ENCODE measurements around the gene SDR42E2.

SDR42E2 gene

GRCh38 chr16:22174642-22175041, 12.3 kb downstream of the SDR42E2 start:
- TF ChIP-seq REST (IDR thresholded peaks at IDR 0.05; ENCODE audit: insufficient read depth in 1 of 2, low read depth in 2 of 2, low read length in 2 of 2) (no peak), SIN3A (IDR thresholded peaks at IDR 0.05; ENCODE audit: borderline replicate concordance, insufficient read depth, low read length) (no peak), FOXP2 (optimal IDR thresholded peaks at IDR 0.05; ENCODE audit: borderline replicate concordance, extremely low read depth, extremely low read length, insufficient read depth) (no peak), TAF1 (IDR thresholded peaks at IDR 0.05; ENCODE audit: borderline replicate concordance, insufficient read depth, low read length) (no peak), POLR2AphosphoS5 (IDR thresholded peaks at IDR 0.05; ENCODE audit: low read depth, low read length) (no peak)

- TF ChIP-seq TAF1 (IDR thresholded peaks at IDR 0.05; ENCODE audit: borderline replicate concordance, insufficient read depth, low read length) (no peak), FOXP2 (optimal IDR thresholded peaks at IDR 0.05; ENCODE audit: borderline replicate concordance, extremely low read depth, extremely low read length, insufficient read depth) (no peak), REST (IDR thresholded peaks at IDR 0.05; ENCODE audit: insufficient read depth in 1 of 2, low read depth in 2 of 2, low read length in 2 of 2) (no peak), POLR2AphosphoS5 (IDR thresholded peaks at IDR 0.05; ENCODE audit: low read depth, low read length) (no peak), SIN3A (IDR thresholded peaks at IDR 0.05; ENCODE audit: borderline replicate concordance, insufficient read depth, low read length) (no peak)
These were observed 15.9 kb downstream of the SDR42E2 start for GRCh38 chr16:22177968-22178930.

- no peak for TF ChIP-seq FOXP2 (optimal IDR thresholded peaks at IDR 0.05; ENCODE audit: borderline replicate concordance, extremely low read depth, extremely low read length, insufficient read depth)
- TF ChIP-seq REST (IDR thresholded peaks at IDR 0.05; ENCODE audit: insufficient read depth in 1 of 2, low read depth in 2 of 2, low read length in 2 of 2), result no peak
- TF ChIP-seq TAF1 (IDR thresholded peaks at IDR 0.05; ENCODE audit: borderline replicate concordance, insufficient read depth, low read length), result no peak
- no peak for TF ChIP-seq POLR2AphosphoS5 (IDR thresholded peaks at IDR 0.05; ENCODE audit: low read depth, low read length)
- no peak for TF ChIP-seq SIN3A (IDR thresholded peaks at IDR 0.05; ENCODE audit: borderline replicate concordance, insufficient read depth, low read length)
These were observed 19.1 kb downstream of the SDR42E2 start for GRCh38 chr16:22181426-22181825.

- TF ChIP-seq SIN3A (IDR thresholded peaks at IDR 0.05; ENCODE audit: borderline replicate concordance, insufficient read depth, low read length) (no peak), FOXP2 (optimal IDR thresholded peaks at IDR 0.05; ENCODE audit: borderline replicate concordance, extremely low read depth, extremely low read length, insufficient read depth) (no peak), REST (IDR thresholded peaks at IDR 0.05; ENCODE audit: insufficient read depth in 1 of 2, low read depth in 2 of 2, low read length in 2 of 2) (no peak), POLR2AphosphoS5 (IDR thresholded peaks at IDR 0.05; ENCODE audit: low read depth, low read length) (no peak), TAF1 (IDR thresholded peaks at IDR 0.05; ENCODE audit: borderline replicate concordance, insufficient read depth, low read length) (no peak)
These were observed 19.5 kb downstream of the SDR42E2 start for GRCh38 chr16:22181843-22182242.

Measured in PFSK-1 (cell line).